HCT116 (cell line): Measurements from ENCODE around the gene SLC16A1.

Experiments
- CTCF ChIP-seq, 3 experiments: fragments of 200-600 bp in 1 of 3; sonication (generic) in 1 of 3; IDR thresholded peaks in 2 of 3; conservative IDR thresholded peaks in 1 of 3; 2 replicates each; pipeline ENCODE4 v1.5.1; 2012 to 2017; ENCODE audit warnings: low read depth in 2 of 3, low read length in 2 of 3, antibody characterized with exemption in 1 of 3, borderline replicate concordance in 1 of 3, control low read depth in 1 of 3, mild to moderate bottlenecking in 1 of 3, mixed read lengths in 1 of 3, mixed run types in 1 of 3, moderate library complexity in 1 of 3; ENCODE audit not compliant: insufficient read depth in 1 of 3
- RAD21 ChIP-seq: IDR thresholded peaks from 2 replicates; pipeline ENCODE4 v1.6.1; 2012; ENCODE audit warnings: low read depth, mild to moderate bottlenecking

GRCh38 chr1:112879834-112880233 lies 76.2 kb downstream of the SLC16A1 start:
- TF ChIP-seq RAD21, result no peak
- TF ChIP-seq CTCF (IDR thresholded peaks at IDR 0.05 in 2 of 3, conservative IDR thresholded peaks at IDR 0.05 in 1 of 3; ENCODE audit: borderline replicate concordance in 1 of 3, insufficient read depth in 1 of 3, low read depth in 2 of 3, low read length in 2 of 3), result no peak
